Mesodermal cell (in vitro differentiated cells): ENCODE measurements around the gene RPLP2.

Experiments used
- H3K27ac ChIP-seq: 2 replicates; pipeline ENCODE4 v1.7.0; 2013; ENCODE audit warnings: mild to moderate bottlenecking, low read depth, low read length, moderate library complexity; ENCODE audit not compliant: severe bottlenecking
- H3K36me3 ChIP-seq: 2 replicates; pipeline ENCODE4 v1.7.1; 2013; ENCODE audit warnings: mild to moderate bottlenecking, low read length, moderate library complexity; ENCODE audit not compliant: control insufficient read depth, insufficient read depth
- H3K4me1 ChIP-seq: one replicate; pipeline ENCODE4 v1.7.1; 2013; ENCODE audit warnings: mild to moderate bottlenecking, low read length; ENCODE audit not compliant: insufficient read depth, control insufficient read depth, poor library complexity, severe bottlenecking
- H3K4me3 ChIP-seq: 2 replicates; pipeline ENCODE4 v1.7.0; 2013; ENCODE audit warnings: low read length, control low read depth, mild to moderate bottlenecking; ENCODE audit not compliant: insufficient read depth, poor library complexity, severe bottlenecking; ENCODE audit errors: extremely low read depth
- H3K9me3 ChIP-seq: 2 replicates; pipeline ENCODE4 v1.7.1; 2013; ENCODE audit warnings: mild to moderate bottlenecking, low read length, moderate library complexity; ENCODE audit not compliant: control insufficient read depth
- WGBS, 2 experiments: methylation state at CpG; one replicate each; pipeline ENCODE4 v1.1.5; 2013; ENCODE audit warnings: missing lambda C conversion rate in 2 of 2; ENCODE audit not compliant: insufficient coverage in 2 of 2; 5-methylcytosine and 5-hydroxymethylcytosine counted together

The RPLP2 gene

DNA sequence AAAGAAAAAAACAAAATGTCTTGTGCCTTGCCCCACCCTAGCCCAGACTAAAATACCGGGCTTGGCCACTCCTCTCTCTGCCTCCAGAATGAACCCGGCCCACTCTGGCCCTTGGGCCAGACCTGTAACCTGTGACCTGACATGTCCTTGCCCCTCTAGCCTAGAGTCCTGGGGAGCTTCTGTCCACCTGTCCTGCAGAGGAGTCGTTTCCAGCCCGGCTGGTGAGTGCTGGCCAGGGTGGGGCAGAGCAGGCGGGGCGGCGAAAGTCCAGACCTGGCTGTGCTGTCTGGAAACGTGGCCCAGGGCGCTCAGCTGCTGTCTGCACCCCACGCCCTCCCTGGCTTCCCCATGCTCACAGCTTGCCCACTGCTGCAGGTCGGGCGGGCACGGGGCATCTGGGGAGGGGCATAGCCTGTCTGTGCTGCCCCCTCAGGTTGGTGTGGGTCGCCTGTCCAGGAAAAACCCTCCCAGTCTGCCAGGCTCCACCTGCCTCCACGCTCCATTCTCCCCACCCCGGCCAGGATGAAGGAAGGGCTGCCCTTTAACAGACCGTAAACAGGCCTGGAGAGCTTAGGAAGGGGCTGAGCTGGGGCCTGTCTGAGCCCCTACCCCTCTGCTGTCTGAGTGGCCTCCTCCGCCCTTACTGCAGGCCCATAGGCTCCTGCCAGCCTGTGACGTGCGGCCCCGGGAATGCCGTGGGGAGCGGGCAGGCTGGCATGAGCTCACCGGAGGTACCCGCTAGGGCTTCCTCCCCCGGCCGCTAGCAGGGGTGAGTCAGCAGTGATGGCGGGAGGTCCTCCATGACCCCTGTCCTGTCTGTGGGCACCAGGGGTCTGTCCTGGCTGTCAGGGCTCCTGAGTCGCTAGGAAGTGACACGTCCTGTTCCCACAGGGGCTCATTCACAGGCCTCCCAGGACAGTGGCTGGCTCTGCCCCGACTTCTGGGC, 24.9 kb downstream of the RPLP2 start:
- peak overlapping the region; percentile 2 for H3K4me3 ChIP-seq
- peaks cover 43% of the 10 kb centered on the region for H3K36me3 ChIP-seq
- H3K4me1 ChIP-seq = peaks cover 28% of the 10 kb centered on the region
- 77 to 79% methylated on average over 23 to 29 of the region's 31 CpGs for WGBS, 2 experiments
- no peaks in the 10 kb centered on the region for H3K9me3 ChIP-seq
- H3K27ac ChIP-seq = peak overlapping the region; percentile 45

DNA sequence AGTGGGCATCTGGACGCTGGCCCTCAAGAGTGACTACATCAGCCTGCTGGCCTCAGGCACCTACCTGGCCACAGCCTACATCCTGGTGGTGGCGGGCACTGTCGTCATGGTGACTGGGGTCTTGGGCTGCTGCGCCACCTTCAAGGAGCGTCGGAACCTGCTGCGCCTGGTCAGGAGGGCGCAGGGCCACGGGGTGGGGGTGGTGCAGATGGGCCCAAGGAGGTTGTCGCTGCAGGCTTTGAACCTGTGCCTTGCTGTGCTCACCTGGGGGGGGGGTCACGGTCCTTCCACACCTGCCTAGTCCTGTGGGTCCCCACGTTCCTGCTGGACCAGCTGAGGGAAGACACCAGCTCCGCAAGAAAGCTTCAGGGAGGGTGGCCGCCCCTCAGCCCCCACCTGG, 26.5 kb downstream of the RPLP2 start:
- Histone ChIP-seq H3K27ac (no peak overlapping the region), H3K9me3 (no peaks in the 10 kb centered on the region), H3K36me3 (peaks cover 59% of the 10 kb centered on the region), H3K4me3 (no peak overlapping the region), H3K4me1 (peaks cover 16% of the 10 kb centered on the region)
- 94 to 95% methylated on average over 13 to 14 of the region's 14 CpGs for WGBS, 2 experiments

DNA sequence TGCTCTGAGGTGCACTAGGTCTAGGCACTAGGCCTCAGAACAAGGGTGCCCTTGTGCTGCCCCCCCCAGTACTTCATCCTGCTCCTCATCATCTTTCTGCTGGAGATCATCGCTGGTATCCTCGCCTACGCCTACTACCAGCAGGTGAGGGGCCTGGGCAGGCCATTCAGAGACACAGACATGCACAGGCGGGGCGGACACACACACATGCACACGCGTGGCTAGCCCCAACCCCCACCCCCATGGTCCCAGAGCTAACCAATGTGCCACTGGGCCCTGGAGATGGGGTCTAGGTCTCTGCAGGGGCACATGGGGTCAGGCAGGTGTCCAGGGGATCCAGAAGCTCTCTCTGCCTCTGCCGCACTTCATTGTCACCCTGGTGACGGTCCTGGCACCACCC, 26.9 kb downstream of the RPLP2 start:
- Histone ChIP-seq H3K27ac (no peak overlapping the region), H3K9me3 (no peaks in the 10 kb centered on the region), H3K4me3 (no peak overlapping the region), H3K4me1 (peaks cover 12% of the 10 kb centered on the region), H3K36me3 (peaks cover 60% of the 10 kb centered on the region)
- WGBS, 2 experiments = 87 to 91% methylated on average over 9 of the region's 9 CpGs

DNA sequence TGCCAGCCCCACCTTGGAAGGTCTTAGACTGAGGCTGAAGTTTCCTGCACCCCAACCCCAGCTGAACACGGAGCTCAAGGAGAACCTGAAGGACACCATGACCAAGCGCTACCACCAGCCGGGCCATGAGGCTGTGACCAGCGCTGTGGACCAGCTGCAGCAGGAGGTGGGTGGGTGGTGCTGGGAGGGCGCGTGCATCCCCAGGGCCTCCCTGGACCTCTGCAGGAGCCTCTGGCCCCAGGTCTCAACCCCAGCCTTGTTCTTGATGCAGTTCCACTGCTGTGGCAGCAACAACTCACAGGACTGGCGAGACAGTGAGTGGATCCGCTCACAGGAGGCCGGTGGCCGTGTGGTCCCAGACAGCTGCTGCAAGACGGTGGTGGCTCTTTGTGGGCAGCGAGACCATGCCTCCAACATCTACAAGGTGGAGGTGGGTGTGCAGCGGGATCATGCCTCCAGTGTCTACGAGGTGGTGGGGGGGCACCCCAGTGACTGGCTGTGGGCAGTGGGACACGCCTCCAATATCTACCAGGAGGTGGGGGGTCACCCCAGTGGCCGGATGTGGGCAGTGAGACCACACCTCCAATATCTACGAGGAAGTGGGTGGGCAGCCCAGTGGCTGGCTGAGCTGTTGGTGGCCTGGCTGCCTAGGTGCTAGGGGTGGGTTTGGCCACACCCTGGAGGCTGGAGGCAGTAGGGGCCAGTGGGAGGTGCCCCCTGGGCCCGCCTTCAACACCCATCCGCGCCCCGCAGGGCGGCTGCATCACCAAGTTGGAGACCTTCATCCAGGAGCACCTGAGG, 27.6 kb downstream of the RPLP2 start:
- H3K27ac ChIP-seq = no peak overlapping the region
- 96 to 97% methylated on average over 18 to 21 of the region's 22 CpGs for WGBS, 2 experiments
- peaks cover 60% of the 10 kb centered on the region for H3K36me3 ChIP-seq

DNA sequence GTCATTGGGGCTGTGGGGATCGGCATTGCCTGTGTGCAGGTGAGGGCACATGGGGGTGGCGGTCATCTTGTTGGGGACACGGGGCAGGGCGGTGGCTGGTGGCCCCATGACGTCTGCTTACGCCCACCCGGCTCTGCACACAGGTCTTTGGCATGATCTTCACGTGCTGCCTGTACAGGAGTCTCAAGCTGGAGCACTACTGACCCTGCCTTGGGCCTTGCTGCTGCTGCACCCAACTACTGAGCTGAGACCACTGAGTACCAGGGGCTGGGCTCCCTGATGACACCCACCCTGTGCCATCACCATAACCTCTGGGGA, 28.2 kb downstream of the RPLP2 start:
- H3K27ac ChIP-seq = no peak overlapping the region
- 91 to 92% methylated on average over 8 of the region's 8 CpGs for WGBS, 2 experiments
- peaks cover 60% of the 10 kb centered on the region for H3K36me3 ChIP-seq
- no peaks in the 10 kb centered on the region for H3K9me3 ChIP-seq
- H3K4me3 ChIP-seq = no peak overlapping the region
- peaks cover 10% of the 10 kb centered on the region for H3K4me1 ChIP-seq

More for the DNA sequence above, 27.6 kb downstream of the RPLP2 start:
- H3K4me1 ChIP-seq = peaks cover 10% of the 10 kb centered on the region
- H3K9me3 ChIP-seq = no peaks in the 10 kb centered on the region
- H3K4me3 ChIP-seq = no peak overlapping the region

DNA sequence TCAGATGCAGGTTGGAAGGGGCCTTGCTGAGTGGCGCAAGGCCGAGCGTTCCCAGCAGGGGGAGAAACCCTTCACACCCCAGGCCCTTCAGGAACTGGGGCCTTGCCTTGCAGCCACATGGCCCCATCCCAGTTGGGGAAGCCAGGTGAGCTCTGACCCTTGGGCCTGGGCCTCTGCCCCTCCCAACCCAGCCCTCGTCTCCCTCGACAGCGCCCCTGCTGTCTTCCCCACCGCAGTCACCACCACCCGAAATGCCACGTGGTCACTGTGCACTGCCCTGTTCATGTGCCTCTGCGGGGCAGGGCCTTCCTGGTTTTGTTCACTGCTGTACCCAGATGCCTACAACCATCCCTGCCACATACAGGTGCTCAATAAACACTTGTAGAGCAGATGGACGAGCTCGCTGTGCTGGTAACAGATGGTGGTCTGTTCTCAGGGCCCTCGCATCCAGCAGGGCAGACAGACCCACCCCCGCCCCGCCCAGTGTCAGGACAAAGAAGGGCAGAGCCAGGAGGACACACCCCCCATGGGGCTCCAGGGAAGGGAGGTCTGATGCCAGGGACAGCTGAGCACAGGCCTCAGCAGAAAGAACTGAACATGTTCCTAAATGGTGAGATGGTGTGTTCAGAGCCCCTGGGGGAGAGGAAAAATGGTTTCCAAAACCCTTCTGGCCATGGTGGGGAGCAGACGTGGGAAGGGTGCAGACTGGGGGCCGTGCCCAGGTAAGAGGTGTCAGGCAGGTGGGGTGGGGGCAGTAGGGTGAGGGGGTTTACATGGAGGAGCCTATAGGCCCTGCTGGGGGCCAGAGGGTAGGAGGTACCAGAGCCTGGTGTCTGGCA, 28.9 kb downstream of the RPLP2 start:
- Histone ChIP-seq H3K9me3 (no peaks in the 10 kb centered on the region), H3K36me3 (peaks cover 60% of the 10 kb centered on the region), H3K4me3 (no peak overlapping the region), H3K27ac (no peak overlapping the region), H3K4me1 (peaks cover 10% of the 10 kb centered on the region)
- WGBS, 2 experiments = 81 to 83% methylated on average over 15 to 17 of the region's 17 CpGs

DNA sequence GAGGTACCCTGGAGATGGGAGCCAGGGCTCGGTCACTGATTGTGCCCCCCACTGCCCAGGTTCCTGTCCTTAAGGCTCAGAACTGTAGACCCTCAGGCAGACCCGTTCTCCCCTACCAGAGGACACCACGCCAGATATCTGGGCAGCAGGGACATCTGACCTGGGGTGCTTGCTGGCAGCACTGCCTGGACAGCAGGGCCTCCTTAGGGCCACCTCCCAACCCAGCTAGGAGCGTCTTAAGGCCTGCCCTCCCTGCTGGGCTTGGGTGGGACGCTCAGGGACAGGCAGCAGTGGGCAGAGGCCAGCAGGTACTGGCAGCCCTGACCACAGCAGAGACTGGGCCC, 29.5 kb downstream of the RPLP2 start:
- no peak overlapping the region for H3K4me3 ChIP-seq
- no peak overlapping the region for H3K27ac ChIP-seq
- peaks cover 60% of the 10 kb centered on the region for H3K36me3 ChIP-seq
- 97 to 98% methylated on average over 5 of the region's 5 CpGs for WGBS, 2 experiments
- no peaks in the 10 kb centered on the region for H3K9me3 ChIP-seq
- H3K4me1 ChIP-seq = peaks cover 12% of the 10 kb centered on the region

DNA sequence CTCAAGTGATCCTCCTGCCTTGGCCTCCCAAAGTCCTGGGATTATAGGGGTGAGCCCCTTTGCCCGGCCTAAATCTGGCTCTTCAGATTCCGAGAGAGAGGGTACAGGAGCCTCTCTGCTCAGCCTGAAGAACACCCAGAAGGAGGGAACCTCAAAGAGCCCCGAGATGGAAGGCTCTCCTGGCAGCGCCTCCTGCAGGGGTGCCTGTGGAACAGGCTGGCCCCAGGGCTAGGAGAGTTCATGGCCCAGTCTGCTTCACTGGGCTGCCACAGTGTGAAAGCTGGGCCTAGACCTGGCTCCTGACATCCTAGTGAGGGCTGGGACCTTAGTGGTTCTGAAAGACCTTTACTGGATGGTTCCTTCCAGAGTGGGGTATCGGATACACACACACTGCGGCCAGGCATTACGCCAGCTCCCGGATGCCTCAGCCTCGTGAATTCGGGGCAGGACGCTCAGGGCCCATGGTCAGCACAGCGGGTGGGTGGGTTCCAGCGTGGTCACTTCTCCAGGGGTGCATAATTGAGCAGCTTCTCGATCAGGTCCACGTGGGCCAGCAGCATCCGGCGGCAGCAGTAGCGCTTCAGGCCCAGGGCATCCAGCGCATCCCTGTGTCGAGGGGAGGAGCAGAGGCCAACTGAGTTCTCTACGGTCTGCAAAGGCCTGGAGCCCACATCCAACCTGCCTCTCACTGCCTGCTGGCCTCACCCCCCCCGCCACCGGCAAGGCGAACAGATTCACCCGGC, 30.3 kb downstream of the RPLP2 start:
- peaks cover 57% of the 10 kb centered on the region for H3K36me3 ChIP-seq
- no peaks in the 10 kb centered on the region for H3K9me3 ChIP-seq
- H3K4me1 ChIP-seq = peaks cover 8% of the 10 kb centered on the region
- no peak overlapping the region for H3K4me3 ChIP-seq
- no peak overlapping the region for H3K27ac ChIP-seq
- 92 to 97% methylated on average over 23 to 25 of the region's 25 CpGs for WGBS, 2 experiments

DNA sequence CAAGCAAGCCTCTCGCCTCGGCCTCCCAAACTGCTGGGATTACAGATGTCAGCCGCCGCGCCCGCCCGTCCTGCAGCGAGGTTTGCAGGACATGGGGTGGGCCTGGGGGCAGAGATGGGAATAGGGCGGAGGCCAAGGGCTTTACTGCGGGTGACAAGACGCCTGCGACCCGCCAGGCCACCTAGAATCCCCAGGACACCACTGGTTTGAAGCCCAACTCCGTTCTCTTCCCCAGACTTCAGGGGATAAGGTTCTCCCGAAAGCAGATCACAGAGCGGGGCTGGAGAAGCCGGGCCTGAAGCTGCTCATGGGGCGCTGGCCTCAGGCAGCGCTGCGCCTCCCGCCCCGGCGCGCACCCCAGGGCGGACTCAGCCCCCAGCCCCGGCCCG, 32.2 kb downstream of the RPLP2 start:
- 0 to 2% methylated on average over 25 to 26 of the region's 27 CpGs for WGBS, 2 experiments
- peaks cover 24% of the 10 kb centered on the region for H3K4me1 ChIP-seq
- peak overlapping the region; percentile 99 for H3K27ac ChIP-seq
- H3K4me3 ChIP-seq = peak overlapping the region; percentile 99
- no peaks in the 10 kb centered on the region for H3K9me3 ChIP-seq
- peaks cover 44% of the 10 kb centered on the region for H3K36me3 ChIP-seq
